GM23338 (cell line): ENCODE data around the gene MADCAM1. TPM values are rescaled to one million over a fixed set of nuclear protein-coding genes. Genes with fewer than 3 reads are reported as not detected.

Experiments used
- ATAC-seq: fragments of 200-7000 bp; cut with Tn5 transposase; 3 replicates; pipeline ENCODE4 v1.9.1; 2020
- DNase-seq: peaks from one replicate; pipeline ENCODE4 v3.0.0-alpha.2; 2015; ENCODE audit warnings: low spot score
- H2AFZ ChIP-seq: fragments of 200-600 bp; sonication (generic); 2 replicates; pipeline ENCODE4 v1.8.0; 2016; ENCODE audit warnings: antibody characterized with exemption, mild to moderate bottlenecking, moderate library complexity
- H3F3A ChIP-seq: fragments of 200-600 bp; sonication (generic); replicated peaks from 2 replicates; pipeline ENCODE4 v1.8.0; 2017; ENCODE audit warnings: antibody characterized with exemption, mixed run types, low read depth
- H3K27ac ChIP-seq: fragments of 200-600 bp; sonication (generic); 2 replicates; pipeline ENCODE4 v1.6.1; 2016; ENCODE audit warnings: low read depth
- H3K27me3 ChIP-seq: fragments of 200-600 bp; sonication (generic); 2 replicates; pipeline ENCODE4 v1.8.0; 2016; ENCODE audit warnings: mild to moderate bottlenecking, mixed run types, moderate library complexity; ENCODE audit not compliant: insufficient read depth
- H3K36me3 ChIP-seq: fragments of 200-600 bp; sonication (generic); 2 replicates; pipeline ENCODE4 v1.8.0; 2016; ENCODE audit warnings: mild to moderate bottlenecking; ENCODE audit not compliant: insufficient read depth
- H3K4me1 ChIP-seq: fragments of 200-600 bp; sonication (generic); 2 replicates; pipeline ENCODE4 v1.8.0; 2016; ENCODE audit warnings: mild to moderate bottlenecking, moderate library complexity; ENCODE audit not compliant: insufficient read depth
- H3K4me2 ChIP-seq: fragments of 200-600 bp; sonication (generic); 2 replicates; pipeline ENCODE4 v1.7.1; 2017; ENCODE audit warnings: mixed run types
- H3K4me3 ChIP-seq: fragments of 200-600 bp; sonication (generic); 2 replicates; pipeline ENCODE4 v1.6.1; 2016; ENCODE audit warnings: mixed run types
- H3K79me2 ChIP-seq: fragments of 200-600 bp; sonication (generic); replicated peaks from 2 replicates; pipeline ENCODE4 v1.8.0; 2017; ENCODE audit warnings: mild to moderate bottlenecking; ENCODE audit not compliant: insufficient read depth
- H3K9me2 ChIP-seq: fragments of 200-600 bp; sonication (generic); 2 replicates; pipeline ENCODE4 v1.8.0; 2017; ENCODE audit not compliant: insufficient read depth
- H4K20me1 ChIP-seq: fragments of 200-600 bp; sonication (generic); replicated peaks from 2 replicates; pipeline ENCODE4 v1.8.0; 2017; ENCODE audit warnings: mild to moderate bottlenecking; ENCODE audit not compliant: insufficient read depth
- H3K27ac Mint-ChIP-seq: 2 replicates; pipeline ENCODE4 v1.8.0; 2020; ENCODE audit warnings: inconsistent platforms, mild to moderate bottlenecking, moderate library complexity, mixed read lengths
- H3K27me3 Mint-ChIP-seq: 3 replicates; pipeline ENCODE4 v1.8.0; 2022; ENCODE audit warnings: low read depth, mild to moderate bottlenecking, moderate library complexity, mixed read lengths, inconsistent platforms; ENCODE audit not compliant: insufficient read depth, poor library complexity
- H3K36me3 Mint-ChIP-seq: 3 replicates; pipeline ENCODE4 v1.8.0; 2021; ENCODE audit warnings: low read depth, mild to moderate bottlenecking, inconsistent platforms, moderate library complexity, mixed read lengths
- H3K4me1 Mint-ChIP-seq: 3 replicates; pipeline ENCODE4 v1.8.0; 2020; ENCODE audit warnings: mild to moderate bottlenecking, inconsistent platforms, mixed read lengths
- H3K4me3 Mint-ChIP-seq: 3 replicates; pipeline ENCODE4 v1.8.0; 2021; ENCODE audit warnings: moderate library complexity, mild to moderate bottlenecking, inconsistent platforms, mixed read lengths
- H3K9me3 Mint-ChIP-seq: 3 replicates; pipeline ENCODE4 v1.8.0; 2020; ENCODE audit warnings: moderate library complexity, mild to moderate bottlenecking, inconsistent platforms, mixed read lengths
- EZH2 ChIP-seq: fragments of 200-600 bp; sonication (generic); IDR thresholded peaks from one replicate; pipeline ENCODE4 v1.8.0; 2017; ENCODE audit warnings: antibody characterized with exemption, mild to moderate bottlenecking, low read depth; ENCODE audit not compliant: unreplicated experiment
- EZH2phosphoT487 ChIP-seq: fragments of 200-600 bp; sonication (generic); IDR thresholded peaks from one replicate; pipeline ENCODE4 v1.8.1; 2018; ENCODE audit warnings: antibody characterized with exemption; ENCODE audit not compliant: unreplicated experiment
- JUNB ChIP-seq: IDR thresholded peaks from one replicate; pipeline ENCODE4 v1.6.1; 2016; ENCODE audit warnings: antibody characterized with exemption; ENCODE audit not compliant: unreplicated experiment
- POLR2AphosphoS5 ChIP-seq: IDR thresholded peaks from 2 replicates; pipeline ENCODE4 v1.6.1; 2016; ENCODE audit warnings: antibody characterized with exemption, low read depth
- REST ChIP-seq: IDR thresholded peaks from one replicate; pipeline ENCODE4 v1.6.1; 2018; ENCODE audit warnings: antibody characterized with exemption; ENCODE audit not compliant: unreplicated experiment
- STAT1 ChIP-seq: IDR thresholded peaks from one replicate; pipeline ENCODE4 v1.6.1; 2016; ENCODE audit warnings: antibody characterized with exemption; ENCODE audit not compliant: unreplicated experiment
- ZNF114 ChIP-seq: fragments of 250-450 bp; sonication (Bioruptor Pico); IDR thresholded peaks from 2 replicates; pipeline ENCODE4 v1.5.0; 2020; ENCODE audit warnings: mild to moderate bottlenecking, moderate library complexity
- polyA plus RNA-seq: library from polyadenylated mRNA; unstranded; fragments of >200 nt; fragmentation: Nextera tagmentation; extraction: Ambion mirVana; gene quantifications from 2 replicates; pipeline ENCODE4 v1.2.1, GENCODE V29; 2016
- total RNA-seq: library from RNA; depleted of rRNA; stranded (reverse); fragments of >200 nt; shearing (Covaris generic); gene quantifications from 2 replicates; pipeline ENCODE4 v1.2.3, GENCODE V29; 2014
- TF ChIP-seq, protein P1 (sequence below), 2 experiments: fragments of 200-600 bp in 1 of 2; sonication (generic) in 1 of 2; conservative IDR thresholded peaks; 2 replicates each; pipeline versions ENCODE4 v1.5.1 to v1.6.1; 2016 to 2017; ENCODE audit warnings: antibody characterized with exemption in 2 of 2, low read depth in 2 of 2, mild to moderate bottlenecking in 2 of 2, moderate library complexity in 1 of 2

The MADCAM1 gene
- total and polyA plus RNA-seq, 2 experiments from 2014 or later = 2.1 to 2.5 TPM

DNA sequence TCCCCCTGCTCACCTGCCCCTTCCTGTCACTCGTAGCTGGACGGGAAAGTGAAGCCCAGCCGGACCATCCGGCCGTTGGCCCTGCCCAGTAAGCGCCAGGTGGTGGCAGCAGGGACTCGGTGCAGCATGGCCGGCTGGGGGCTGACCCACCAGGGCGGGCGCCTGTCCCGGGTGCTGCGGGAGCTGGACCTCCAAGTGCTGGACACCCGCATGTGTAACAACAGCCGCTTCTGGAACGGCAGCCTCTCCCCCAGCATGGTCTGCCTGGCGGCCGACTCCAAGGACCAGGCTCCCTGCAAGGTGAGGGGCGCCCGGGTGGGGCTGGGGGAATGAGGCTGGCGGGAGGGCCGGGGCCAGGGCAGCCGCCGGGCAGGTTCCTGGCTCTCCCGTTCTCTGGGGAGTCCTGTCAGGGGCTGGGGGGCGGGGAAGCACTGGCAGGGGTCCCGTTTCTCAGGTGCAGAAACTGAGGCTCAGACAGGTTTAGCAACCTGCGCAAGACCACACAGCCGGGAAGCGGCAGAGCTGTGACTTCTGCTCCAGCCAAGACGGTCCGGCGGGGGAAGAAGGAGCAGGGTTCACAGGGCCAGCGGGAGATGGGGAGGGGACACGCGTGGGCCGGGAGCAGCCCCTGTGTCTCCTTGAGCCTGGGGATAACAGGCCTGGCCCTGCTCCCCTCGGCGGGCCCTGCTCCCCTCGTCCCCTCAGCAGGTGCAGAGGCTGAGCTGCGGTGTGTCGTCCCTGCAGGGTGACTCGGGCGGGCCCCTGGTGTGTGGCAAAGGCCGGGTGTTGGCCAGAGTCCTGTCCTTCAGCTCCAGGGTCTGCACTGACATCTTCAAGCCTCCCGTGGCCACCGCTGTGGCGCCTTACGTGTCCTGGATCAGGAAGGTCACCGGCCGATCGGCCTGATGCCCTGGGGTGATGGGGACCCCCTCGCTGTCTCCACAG is 52.9 kb downstream of the MADCAM1 start:
- no peak overlapping the region for H2AFZ ChIP-seq
- H3K36me3 ChIP-seq = no peaks in the 10 kb centered on the region
- no peak for ATAC-seq
- no peaks in the 10 kb centered on the region for H3F3A ChIP-seq
- H3K27ac ChIP-seq = no peak overlapping the region
- Mint-ChIP-seq H3K36me3 (no peaks in the 10 kb centered on the region), H3K9me3 (no peaks in the 10 kb centered on the region), H3K4me1 (peaks cover 3% of the 10 kb centered on the region; the same call in 1 of the 3 replicates), H3K27me3 (peaks cover 10% of the 10 kb centered on the region), H3K27ac (no peak overlapping the region), H3K4me3 (no peak overlapping the region)
- no peaks in the 10 kb centered on the region for H4K20me1 ChIP-seq
- H3K79me2 ChIP-seq = no peaks in the 10 kb centered on the region
- TF ChIP-seq POLR2AphosphoS5 = no peak
- TF ChIP-seq, protein P1, sequence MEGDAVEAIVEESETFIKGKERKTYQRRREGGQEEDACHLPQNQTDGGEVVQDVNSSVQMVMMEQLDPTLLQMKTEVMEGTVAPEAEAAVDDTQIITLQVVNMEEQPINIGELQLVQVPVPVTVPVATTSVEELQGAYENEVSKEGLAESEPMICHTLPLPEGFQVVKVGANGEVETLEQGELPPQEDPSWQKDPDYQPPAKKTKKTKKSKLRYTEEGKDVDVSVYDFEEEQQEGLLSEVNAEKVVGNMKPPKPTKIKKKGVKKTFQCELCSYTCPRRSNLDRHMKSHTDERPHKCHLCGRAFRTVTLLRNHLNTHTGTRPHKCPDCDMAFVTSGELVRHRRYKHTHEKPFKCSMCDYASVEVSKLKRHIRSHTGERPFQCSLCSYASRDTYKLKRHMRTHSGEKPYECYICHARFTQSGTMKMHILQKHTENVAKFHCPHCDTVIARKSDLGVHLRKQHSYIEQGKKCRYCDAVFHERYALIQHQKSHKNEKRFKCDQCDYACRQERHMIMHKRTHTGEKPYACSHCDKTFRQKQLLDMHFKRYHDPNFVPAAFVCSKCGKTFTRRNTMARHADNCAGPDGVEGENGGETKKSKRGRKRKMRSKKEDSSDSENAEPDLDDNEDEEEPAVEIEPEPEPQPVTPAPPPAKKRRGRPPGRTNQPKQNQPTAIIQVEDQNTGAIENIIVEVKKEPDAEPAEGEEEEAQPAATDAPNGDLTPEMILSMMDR (conservative IDR thresholded peaks at IDR 0.05; ENCODE audit: low read depth in 2 of 2) = peak in 1 of 2 experiments; percentile 16; a peak in 1 of 4 replicates
- H3K9me2 ChIP-seq = no peaks in the 10 kb centered on the region
- DNase-seq = no peak
- no peak overlapping the region for H3K4me3 ChIP-seq
- no peak overlapping the region for H3K4me2 ChIP-seq
- H3K27me3 ChIP-seq = no peaks in the 10 kb centered on the region
- H3K4me1 ChIP-seq = no peaks in the 10 kb centered on the region

DNA sequence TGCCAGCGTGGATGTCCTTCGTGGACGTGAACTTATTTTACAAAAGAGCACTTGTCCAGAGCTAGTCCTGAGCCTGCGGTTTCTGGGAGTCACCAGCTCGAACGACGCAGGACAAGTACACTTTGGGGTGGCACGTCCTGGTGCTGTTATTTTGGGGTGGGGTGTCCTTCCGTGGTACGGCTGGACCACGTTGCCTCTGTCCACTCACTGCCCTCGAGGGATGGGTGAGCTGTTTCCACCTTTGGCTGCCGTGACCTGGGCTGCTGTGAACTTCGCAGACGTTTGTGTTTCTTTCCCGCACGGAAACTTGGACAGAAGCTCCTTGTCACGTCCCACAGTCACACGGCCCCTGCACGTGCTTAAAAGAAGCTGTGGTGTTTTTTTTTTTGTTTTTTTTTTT is 58.5 kb downstream of the MADCAM1 start:
- Histone ChIP-seq H3K36me3 (no peaks in the 10 kb centered on the region), H2AFZ (no peak overlapping the region), H3K4me3 (no peak overlapping the region), H3K9me2 (no peaks in the 10 kb centered on the region), H3K79me2 (no peaks in the 10 kb centered on the region), H3K27me3 (no peaks in the 10 kb centered on the region), H3K4me1 (no peaks in the 10 kb centered on the region), H3F3A (no peaks in the 10 kb centered on the region), H4K20me1 (no peaks in the 10 kb centered on the region), H3K27ac (no peak overlapping the region), H3K4me2 (no peak overlapping the region)
- no peak for TF ChIP-seq JUNB
- TF ChIP-seq EZH2phosphoT487 = no peak
- no peak for TF ChIP-seq EZH2
- TF ChIP-seq, protein P1 (conservative IDR thresholded peaks at IDR 0.05; ENCODE audit: low read depth in 2 of 2) = no peak
- no peak for TF ChIP-seq STAT1
- no peak for TF ChIP-seq REST
- TF ChIP-seq ZNF114 (CRISPR knock-in tag) = no peak
- H3K27me3 Mint-ChIP-seq = peaks cover 10% of the 10 kb centered on the region
- H3K9me3 Mint-ChIP-seq = no peaks in the 10 kb centered on the region
- H3K36me3 Mint-ChIP-seq = no peaks in the 10 kb centered on the region
- H3K4me3 Mint-ChIP-seq = no peak overlapping the region
- ATAC-seq = no peak
- peaks cover 3% of the 10 kb centered on the region; the same call in 1 of the 3 replicates for H3K4me1 Mint-ChIP-seq
- DNase-seq = no peak
- H3K27ac Mint-ChIP-seq = no peak overlapping the region
